Vagina (tissue), 2 donors: ENCODE results near the gene NKAIN2. TPM values are rescaled to one million over a fixed set of nuclear protein-coding genes. Genes with fewer than 3 reads are reported as not detected.

ENCODE experiments used
- DNase-seq, 2 donors: peaks; one replicate each; pipeline ENCODE4 v3.0.0-alpha.2; 2017; ENCODE audit errors: extremely low spot score in 2 of 2
- H3K27ac ChIP-seq: fragments of 200-600 bp; sonication (generic); one replicate; pipeline ENCODE4 v1.5.1; 2019
- H3K27me3 ChIP-seq: fragments of 200-600 bp; sonication (generic); one replicate; pipeline ENCODE4 v1.5.1; 2019
- H3K36me3 ChIP-seq, 2 donors: fragments of 200-600 bp; sonication (generic); one replicate each; pipeline ENCODE4 v1.5.1; 2017 to 2019
- H3K4me1 ChIP-seq: fragments of 200-600 bp; sonication (generic); one replicate; pipeline ENCODE4 v1.5.1; 2019
- H3K4me3 ChIP-seq, 2 donors: fragments of 200-600 bp; sonication (generic); 1 replicate in 1 of 2; 2 replicates in 1 of 2; pipeline ENCODE4 v1.5.1; 2016 to 2019
- H3K9me3 ChIP-seq: fragments of 200-600 bp; sonication (generic); one replicate; pipeline ENCODE4 v1.5.1; 2019
- POLR2A ChIP-seq, 2 donors: fragments of 450-650 bp; IDR thresholded peaks; one replicate each; pipeline ENCODE4 v1.6.1; 2017; ENCODE audit warnings: antibody characterized with exemption in 2 of 2, mild to moderate bottlenecking in 2 of 2, moderate library complexity in 2 of 2
- POLR2AphosphoS5 ChIP-seq, 2 donors: sonication (generic); formaldehyde crosslinking; IDR thresholded peaks; one replicate each; pipeline ENCODE4 v1.9.0; 2017; ENCODE audit warnings: antibody characterized with exemption in 2 of 2, mild to moderate bottlenecking in 2 of 2, low read depth in 1 of 2; ENCODE audit not compliant: insufficient read depth in 1 of 2
- intact Hi-C: fragments of 100-400 bp; cut with DNase I; formaldehyde crosslinking; loops from one replicate; pipeline ENCODE4 v1.15.1; 2023
- total RNA-seq: library from RNA; depleted of rRNA; stranded (reverse); fragments of >200 nt; gene quantifications from one replicate; pipeline ENCODE4 v1.2.3, GENCODE V29; 2016
- TF ChIP-seq, protein P1 (sequence below), 3 experiments: fragments of 450-650 bp in 2 of 3; fragments of 200-600 bp in 1 of 3; sonication (generic) in 1 of 3; IDR thresholded peaks; one replicate each; pipeline ENCODE4 v1.5.1; 2017 to 2019; ENCODE audit warnings: antibody characterized with exemption in 3 of 3, mild to moderate bottlenecking in 2 of 3, moderate library complexity in 2 of 3

Gene NKAIN2
- total RNA-seq, 1 donor from 2014 or later = not detected

DNA sequence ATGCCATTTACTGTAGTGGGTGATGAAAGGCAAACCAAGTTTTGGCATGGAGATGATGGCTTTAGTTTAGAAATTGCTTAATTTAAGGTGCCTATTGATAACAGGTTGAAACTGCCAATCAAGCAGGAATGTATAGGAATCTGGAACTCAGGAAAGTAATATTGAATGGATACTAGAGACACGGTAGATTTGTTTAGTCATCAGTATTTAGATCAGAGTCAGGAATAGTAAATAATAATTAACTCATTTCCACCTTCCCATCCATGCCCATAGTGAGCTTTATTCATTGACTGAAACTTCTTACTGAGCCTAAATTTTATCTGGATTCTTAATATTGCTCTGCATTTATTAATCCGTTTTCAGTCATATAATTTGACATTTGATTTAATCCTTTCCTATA lies 500.3 kb downstream of the NKAIN2 start:
- intact Hi-C loops = no loop called here
- no peaks in the 10 kb centered on the region for H3K27me3 ChIP-seq
- TF ChIP-seq, protein P1, sequence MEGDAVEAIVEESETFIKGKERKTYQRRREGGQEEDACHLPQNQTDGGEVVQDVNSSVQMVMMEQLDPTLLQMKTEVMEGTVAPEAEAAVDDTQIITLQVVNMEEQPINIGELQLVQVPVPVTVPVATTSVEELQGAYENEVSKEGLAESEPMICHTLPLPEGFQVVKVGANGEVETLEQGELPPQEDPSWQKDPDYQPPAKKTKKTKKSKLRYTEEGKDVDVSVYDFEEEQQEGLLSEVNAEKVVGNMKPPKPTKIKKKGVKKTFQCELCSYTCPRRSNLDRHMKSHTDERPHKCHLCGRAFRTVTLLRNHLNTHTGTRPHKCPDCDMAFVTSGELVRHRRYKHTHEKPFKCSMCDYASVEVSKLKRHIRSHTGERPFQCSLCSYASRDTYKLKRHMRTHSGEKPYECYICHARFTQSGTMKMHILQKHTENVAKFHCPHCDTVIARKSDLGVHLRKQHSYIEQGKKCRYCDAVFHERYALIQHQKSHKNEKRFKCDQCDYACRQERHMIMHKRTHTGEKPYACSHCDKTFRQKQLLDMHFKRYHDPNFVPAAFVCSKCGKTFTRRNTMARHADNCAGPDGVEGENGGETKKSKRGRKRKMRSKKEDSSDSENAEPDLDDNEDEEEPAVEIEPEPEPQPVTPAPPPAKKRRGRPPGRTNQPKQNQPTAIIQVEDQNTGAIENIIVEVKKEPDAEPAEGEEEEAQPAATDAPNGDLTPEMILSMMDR (IDR thresholded peaks at IDR 0.05) = no peak
- TF ChIP-seq POLR2AphosphoS5 (IDR thresholded peaks at IDR 0.05; ENCODE audit: insufficient read depth in 1 of 2, low read depth in 1 of 2) (no peak), POLR2A (IDR thresholded peaks at IDR 0.05) (no peak)

DNA sequence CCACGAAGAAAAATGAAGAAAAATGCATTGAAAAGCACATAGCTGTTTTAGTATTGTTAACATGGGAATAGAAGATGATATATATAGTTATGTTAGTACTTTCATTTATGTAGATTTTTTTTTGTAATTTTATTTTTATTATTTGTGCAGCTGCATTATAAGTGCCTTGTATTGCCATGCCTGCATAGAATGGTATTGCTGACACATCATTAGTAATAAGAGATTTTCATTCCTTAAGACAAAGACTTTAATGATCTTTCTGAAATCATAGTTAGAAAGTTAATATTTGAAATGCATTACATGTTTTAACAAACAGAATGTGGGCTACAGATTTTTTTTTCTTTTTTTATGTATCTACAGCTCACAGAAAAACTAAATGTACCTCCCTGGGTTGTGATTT lies 506.5 kb downstream of the NKAIN2 start:
- no peaks in the 10 kb centered on the region for H3K4me1 ChIP-seq
- H3K9me3 ChIP-seq = no peaks in the 10 kb centered on the region
- no peak for DNase-seq
- H3K36me3 ChIP-seq = no peaks in the 10 kb centered on the region
- no peak overlapping the region for H3K4me3 ChIP-seq
- intact Hi-C loops = no loop called here
- H3K27ac ChIP-seq = no peak overlapping the region
- no peak for TF ChIP-seq POLR2A (IDR thresholded peaks at IDR 0.05)
- TF ChIP-seq, protein P1 (IDR thresholded peaks at IDR 0.05) = no peak
- H3K27me3 ChIP-seq = no peaks in the 10 kb centered on the region

More for the DNA sequence above, 500.3 kb downstream of the NKAIN2 start:
- Histone ChIP-seq H3K9me3 (no peaks in the 10 kb centered on the region), H3K4me3 (no peak overlapping the region), H3K27ac (no peak overlapping the region), H3K36me3 (no peaks in the 10 kb centered on the region), H3K4me1 (no peaks in the 10 kb centered on the region)
- DNase-seq = no peak

DNA sequence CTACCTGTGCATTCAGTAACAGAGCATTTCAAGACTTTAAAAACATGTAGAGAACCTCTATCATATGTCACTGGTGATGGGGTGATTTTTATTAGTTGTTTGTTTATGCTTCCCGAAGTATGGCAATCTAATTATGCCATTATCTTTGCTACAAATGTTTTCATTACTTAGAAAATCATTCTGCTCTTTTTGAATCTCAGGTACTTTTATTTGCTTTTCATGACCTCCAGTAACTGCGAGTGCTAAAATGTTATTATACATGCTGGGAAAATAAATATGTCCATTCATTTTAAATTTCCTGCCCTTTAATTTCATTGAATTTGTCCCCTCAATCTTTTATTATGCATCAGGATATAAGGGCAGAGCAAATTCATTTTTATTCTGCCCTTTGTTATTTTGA lies 515.7 kb downstream of the NKAIN2 start:
- Histone ChIP-seq H3K9me3 (no peaks in the 10 kb centered on the region), H3K27me3 (no peaks in the 10 kb centered on the region), H3K4me1 (no peaks in the 10 kb centered on the region), H3K4me3 (no peak overlapping the region), H3K36me3 (no peaks in the 10 kb centered on the region), H3K27ac (no peak overlapping the region)
- no peak for DNase-seq
- TF ChIP-seq, protein P1 (IDR thresholded peaks at IDR 0.05) = no peak
- TF ChIP-seq POLR2A (IDR thresholded peaks at IDR 0.05) (no peak), POLR2AphosphoS5 (IDR thresholded peaks at IDR 0.05; ENCODE audit: insufficient read depth in 1 of 2, low read depth in 1 of 2) (no peak)
- intact Hi-C loops = no loop called here

DNA sequence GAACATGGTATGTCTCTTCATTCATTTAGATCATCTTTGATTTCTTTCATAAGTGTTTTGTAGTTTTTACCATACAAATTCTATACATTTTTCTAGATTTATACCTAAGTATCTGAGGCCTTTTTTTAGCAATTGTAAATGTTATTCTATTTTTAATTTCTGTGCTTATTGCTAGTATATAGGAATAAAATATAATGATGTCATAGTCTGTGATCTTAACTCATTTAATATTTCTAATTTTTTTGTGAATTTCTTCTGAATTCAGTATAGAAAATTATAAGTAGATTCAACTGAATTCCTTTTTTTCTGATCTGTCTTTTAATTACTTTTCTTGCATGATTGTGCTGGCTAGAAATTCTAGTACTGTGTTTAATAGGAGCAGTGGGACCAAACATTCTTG lies 520.6 kb downstream of the NKAIN2 start:
- H3K4me1 ChIP-seq = no peaks in the 10 kb centered on the region
- no peak overlapping the region for H3K27ac ChIP-seq
- intact Hi-C loops = no loop called here
- DNase-seq = no peak
- no peaks in the 10 kb centered on the region for H3K9me3 ChIP-seq
- H3K36me3 ChIP-seq = no peaks in the 10 kb centered on the region
- no peak overlapping the region for H3K4me3 ChIP-seq
- TF ChIP-seq POLR2A (IDR thresholded peaks at IDR 0.05) = no peak
- TF ChIP-seq, protein P1 (IDR thresholded peaks at IDR 0.05) = no peak
- TF ChIP-seq POLR2AphosphoS5 (IDR thresholded peaks at IDR 0.05; ENCODE audit: insufficient read depth in 1 of 2, low read depth in 1 of 2) = no peak
- no peaks in the 10 kb centered on the region for H3K27me3 ChIP-seq

DNA sequence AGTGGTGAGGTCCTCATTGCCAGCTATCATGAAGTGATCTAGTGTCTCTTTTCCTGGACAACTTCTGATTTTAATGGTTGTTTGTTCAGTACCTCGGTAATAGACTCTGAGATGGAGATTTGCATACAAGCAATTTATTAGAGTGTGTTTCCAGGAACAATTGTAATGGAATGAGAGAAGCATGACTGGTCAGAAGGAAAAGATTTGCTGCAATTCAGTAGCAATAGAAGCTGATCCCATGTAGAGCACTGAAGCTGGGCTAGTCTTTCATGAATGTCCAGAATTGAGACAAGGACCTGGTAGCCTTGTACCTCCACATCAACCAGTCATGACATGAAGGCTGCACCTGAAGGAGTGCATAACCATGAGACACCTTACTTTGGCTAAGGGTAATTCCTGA lies 526.5 kb downstream of the NKAIN2 start:
- DNase-seq = no peak
- no peak for TF ChIP-seq POLR2AphosphoS5 (IDR thresholded peaks at IDR 0.05; ENCODE audit: insufficient read depth in 1 of 2, low read depth in 1 of 2)
- TF ChIP-seq POLR2A (IDR thresholded peaks at IDR 0.05) = no peak
- TF ChIP-seq, protein P1 (IDR thresholded peaks at IDR 0.05) = no peak
- H3K27me3 ChIP-seq = no peaks in the 10 kb centered on the region
- intact Hi-C loops = loop anchor here (10.0 kb wide), 1 partner anchor 375 kb away; no protein-coding TSS in a partner anchor
- H3K9me3 ChIP-seq = no peaks in the 10 kb centered on the region
- no peaks in the 10 kb centered on the region for H3K4me1 ChIP-seq
- no peaks in the 10 kb centered on the region for H3K36me3 ChIP-seq
- no peak overlapping the region for H3K4me3 ChIP-seq
- H3K27ac ChIP-seq = no peak overlapping the region
